Measurements from ENCODE around the gene TREML4.

- no peak for TF ChIP-seq CTCF (IDR thresholded peaks at IDR 0.05)
- no peak for TF ChIP-seq POLR2A (IDR thresholded peaks at IDR 0.05)
- no peak for TF ChIP-seq EP300 (IDR thresholded peaks at IDR 0.05; ENCODE audit: low read depth)
These were observed 467 bp downstream of the TREML4 start for GRCh38 chr6:41228616-41229015.

Measured in transverse colon (tissue), 3 donors.